KMS-11 (cell line): Measurements from ENCODE around the gene LIF.

Experiments
- H2AFZ ChIP-seq: fragments of 200-600 bp; sonication (generic); 2 replicates; pipeline ENCODE4 v1.6.1; 2016; ENCODE audit warnings: antibody characterized with exemption, mixed run types, low read depth
- H3K27ac ChIP-seq: fragments of 200-600 bp; sonication (generic); 2 replicates; pipeline ENCODE4 v1.6.1; 2016; ENCODE audit warnings: mild to moderate bottlenecking, mixed run types
- H3K27me3 ChIP-seq: fragments of 200-600 bp; sonication (generic); 2 replicates; pipeline ENCODE4 v1.6.1; 2017; ENCODE audit warnings: mild to moderate bottlenecking, low read depth, mixed run types, moderate library complexity; ENCODE audit not compliant: insufficient read depth
- H3K36me3 ChIP-seq: fragments of 200-600 bp; sonication (generic); 2 replicates; pipeline ENCODE4 v1.6.1; 2017; ENCODE audit warnings: mild to moderate bottlenecking, mixed run types; ENCODE audit not compliant: insufficient read depth
- H3K4me1 ChIP-seq: fragments of 200-600 bp; sonication (generic); 2 replicates; pipeline ENCODE4 v1.6.1; 2016; ENCODE audit warnings: mild to moderate bottlenecking, low read depth, mixed run types; ENCODE audit not compliant: poor library complexity, severe bottlenecking
- H3K4me2 ChIP-seq: fragments of 200-600 bp; sonication (generic); 2 replicates; pipeline ENCODE4 v1.7.0; 2016; ENCODE audit warnings: mild to moderate bottlenecking, mixed run types
- H3K4me3 ChIP-seq: fragments of 200-600 bp; sonication (generic); IDR thresholded peaks from 2 replicates; pipeline ENCODE4 v1.6.1; 2017; ENCODE audit warnings: low read depth, low read length, mixed read lengths; ENCODE audit not compliant: insufficient read depth
- H3K79me2 ChIP-seq: fragments of 200-600 bp; sonication (generic); 2 replicates; pipeline ENCODE4 v1.6.1; 2016; ENCODE audit warnings: low read depth, mixed run types; ENCODE audit not compliant: insufficient read depth
- H3K9ac ChIP-seq: fragments of 200-600 bp; sonication (generic); 2 replicates; pipeline ENCODE4 v1.6.1; 2016; ENCODE audit warnings: mild to moderate bottlenecking, mixed run types
- H4K20me1 ChIP-seq: fragments of 200-600 bp; sonication (generic); 2 replicates; pipeline ENCODE4 v1.6.1; 2016; ENCODE audit warnings: mild to moderate bottlenecking, mixed run types; ENCODE audit not compliant: insufficient read depth
- TF ChIP-seq, protein P1 (sequence below): fragments of 200-600 bp; sonication (generic); conservative IDR thresholded peaks from 2 replicates; pipeline ENCODE4 v1.6.1; 2017; ENCODE audit warnings: low read depth, mild to moderate bottlenecking, antibody characterized with exemption, low read length, moderate library complexity, mixed read lengths

Gene LIF

DNA sequence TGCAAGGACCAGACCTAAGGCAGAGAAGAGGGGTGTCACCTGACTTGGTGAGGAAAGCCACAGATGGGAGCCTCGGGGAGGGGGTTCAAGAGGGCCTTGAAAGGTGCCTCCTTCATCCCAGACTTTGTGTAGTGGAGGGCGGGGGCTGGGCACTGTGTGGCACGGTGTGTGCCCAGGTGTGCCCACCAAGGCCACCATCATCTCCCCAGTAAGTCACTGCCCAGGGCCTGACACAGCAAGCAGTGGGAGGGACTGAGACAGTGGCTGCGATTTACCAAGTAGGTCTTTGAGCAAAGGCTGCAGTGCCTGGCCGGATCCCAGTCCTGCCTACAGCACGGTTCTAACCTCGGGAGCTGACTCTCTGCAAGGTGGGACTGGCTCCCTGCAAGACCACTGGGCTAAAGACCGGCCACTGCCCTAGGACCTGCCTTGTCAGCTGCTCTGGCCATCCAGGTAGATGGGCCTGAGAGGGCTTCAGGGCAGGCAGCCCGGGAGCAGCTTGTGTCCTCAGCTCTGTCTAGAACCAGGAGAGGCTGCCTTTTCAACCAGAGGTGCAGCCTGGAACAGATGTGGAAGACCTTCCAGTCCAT lies 18.7 kb upstream of the LIF start:
- TF ChIP-seq, protein P1, sequence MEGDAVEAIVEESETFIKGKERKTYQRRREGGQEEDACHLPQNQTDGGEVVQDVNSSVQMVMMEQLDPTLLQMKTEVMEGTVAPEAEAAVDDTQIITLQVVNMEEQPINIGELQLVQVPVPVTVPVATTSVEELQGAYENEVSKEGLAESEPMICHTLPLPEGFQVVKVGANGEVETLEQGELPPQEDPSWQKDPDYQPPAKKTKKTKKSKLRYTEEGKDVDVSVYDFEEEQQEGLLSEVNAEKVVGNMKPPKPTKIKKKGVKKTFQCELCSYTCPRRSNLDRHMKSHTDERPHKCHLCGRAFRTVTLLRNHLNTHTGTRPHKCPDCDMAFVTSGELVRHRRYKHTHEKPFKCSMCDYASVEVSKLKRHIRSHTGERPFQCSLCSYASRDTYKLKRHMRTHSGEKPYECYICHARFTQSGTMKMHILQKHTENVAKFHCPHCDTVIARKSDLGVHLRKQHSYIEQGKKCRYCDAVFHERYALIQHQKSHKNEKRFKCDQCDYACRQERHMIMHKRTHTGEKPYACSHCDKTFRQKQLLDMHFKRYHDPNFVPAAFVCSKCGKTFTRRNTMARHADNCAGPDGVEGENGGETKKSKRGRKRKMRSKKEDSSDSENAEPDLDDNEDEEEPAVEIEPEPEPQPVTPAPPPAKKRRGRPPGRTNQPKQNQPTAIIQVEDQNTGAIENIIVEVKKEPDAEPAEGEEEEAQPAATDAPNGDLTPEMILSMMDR: no peak
- Histone ChIP-seq H3K9ac (peak overlapping the region; percentile 100), H3K27me3 (no peaks in the 10 kb centered on the region), H3K4me2 (peak overlapping the region; percentile 92), H3K4me1 (peaks cover 29% of the 10 kb centered on the region), H3K4me3 (no peak overlapping the region), H3K79me2 (peaks cover 7% of the 10 kb centered on the region; the same call in 1 of the 2 replicates), H3K36me3 (no peaks in the 10 kb centered on the region), H3K27ac (peak overlapping the region; percentile 99), H4K20me1 (no peaks in the 10 kb centered on the region), H2AFZ (peak overlapping the region; percentile 50; the same call in 1 of the 2 replicates)

DNA sequence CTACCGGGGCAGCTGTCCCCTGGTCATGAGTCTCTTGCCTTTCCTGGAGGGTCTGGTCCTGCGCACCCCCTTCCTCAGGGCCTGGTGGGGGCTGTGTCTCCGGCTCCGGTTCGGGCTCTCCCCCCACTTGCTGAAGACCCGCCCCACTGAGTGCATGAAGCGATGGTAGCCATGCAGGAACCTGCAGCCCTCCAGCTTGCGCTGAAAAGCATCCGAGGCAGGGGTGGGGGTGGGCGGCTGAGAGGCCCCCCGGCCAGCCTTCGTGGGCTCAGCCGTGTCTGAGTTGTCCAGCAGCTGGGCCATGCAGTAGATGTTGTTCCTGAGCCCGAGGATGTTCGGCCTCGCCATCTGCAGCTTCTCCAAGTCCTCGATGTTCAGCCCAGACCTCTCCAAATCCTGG lies 17.3 kb upstream of the LIF start:
- H3K4me3 ChIP-seq: no peak overlapping the region
- H3K36me3 ChIP-seq: no peaks in the 10 kb centered on the region
- H3K4me1 ChIP-seq: peaks cover 29% of the 10 kb centered on the region
- TF ChIP-seq, protein P1: no peak
- H3K27ac ChIP-seq: no peak overlapping the region
- no peak overlapping the region for H2AFZ ChIP-seq
- H3K79me2 ChIP-seq: peaks cover 7% of the 10 kb centered on the region; the same call in 1 of the 2 replicates
- H3K27me3 ChIP-seq: no peaks in the 10 kb centered on the region
- H3K4me2 ChIP-seq: no peak overlapping the region
- H3K9ac ChIP-seq: no peak overlapping the region; the same call in 1 of the 2 replicates
- H4K20me1 ChIP-seq: no peaks in the 10 kb centered on the region

DNA sequence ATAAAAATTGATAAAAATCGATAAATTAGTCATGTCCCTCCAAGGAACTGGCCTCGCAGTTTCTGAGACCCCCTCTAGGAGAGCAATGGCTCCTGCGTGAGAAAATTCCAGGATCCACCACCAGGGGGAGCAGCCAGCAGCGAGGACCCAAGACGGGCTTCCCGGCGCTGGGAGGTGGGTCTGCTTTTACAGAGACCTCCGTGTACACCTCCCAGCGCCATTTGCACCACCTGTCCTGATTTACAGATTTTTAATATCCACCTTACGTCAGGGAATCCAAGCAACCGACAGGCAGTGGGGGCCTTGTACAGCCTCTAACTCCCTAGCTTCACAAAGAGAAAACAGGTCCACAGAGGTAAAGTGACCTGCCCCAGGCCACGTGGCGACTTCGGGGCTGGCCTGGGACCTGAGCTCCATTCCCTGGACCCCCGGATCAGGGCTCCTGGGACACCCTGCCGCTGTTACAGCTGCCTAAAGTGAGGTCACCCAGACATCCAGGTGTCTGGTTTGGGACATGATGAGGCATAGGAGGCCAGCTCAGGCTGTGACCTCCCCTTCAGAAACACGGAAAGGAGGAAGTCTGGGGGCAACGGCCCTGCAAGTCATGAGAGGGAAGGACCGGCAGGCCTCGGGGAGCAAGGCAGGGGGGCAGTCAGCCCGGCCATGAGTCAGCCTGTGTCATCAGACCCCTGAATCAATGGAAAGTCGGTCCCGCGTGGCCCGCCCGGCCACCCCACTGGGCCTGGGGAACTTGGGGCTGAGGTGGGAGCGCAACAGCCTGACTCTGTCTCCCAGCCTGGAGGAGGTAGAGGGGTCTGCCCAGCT lies 16.6 kb upstream of the LIF start:
- Histone ChIP-seq H3K4me2 (peak overlapping the region; percentile 65), H3K79me2 (peaks cover 7% of the 10 kb centered on the region; the same call in 1 of the 2 replicates)

DNA sequence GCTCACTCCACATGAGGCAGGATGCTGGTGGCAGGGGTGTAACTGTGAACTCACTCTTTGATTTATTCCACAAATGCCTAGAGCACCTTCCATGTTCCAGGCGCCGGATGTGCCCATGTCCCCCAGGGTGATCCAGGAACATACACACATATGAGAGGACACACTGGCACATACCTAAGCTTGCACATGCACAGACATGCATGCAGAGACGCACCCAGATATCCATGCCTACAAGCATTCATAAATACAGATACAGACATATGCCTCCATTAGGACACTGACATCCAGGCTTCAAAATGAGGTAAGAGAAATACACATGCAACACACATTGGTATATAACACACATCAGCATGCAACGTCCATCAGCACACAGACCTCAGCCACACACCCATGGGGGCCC lies 15.6 kb upstream of the LIF start:
- no peaks in the 10 kb centered on the region for H4K20me1 ChIP-seq
- no peak overlapping the region for H3K4me2 ChIP-seq
- peaks cover 20% of the 10 kb centered on the region for H3K4me1 ChIP-seq
- H2AFZ ChIP-seq: no peak overlapping the region
- no peak overlapping the region for H3K27ac ChIP-seq
- no peak overlapping the region for H3K4me3 ChIP-seq
- H3K79me2 ChIP-seq: peaks cover 7% of the 10 kb centered on the region; the same call in 1 of the 2 replicates
- H3K36me3 ChIP-seq: no peaks in the 10 kb centered on the region
- TF ChIP-seq, protein P1: no peak
- no peak overlapping the region for H3K9ac ChIP-seq
- H3K27me3 ChIP-seq: no peaks in the 10 kb centered on the region

More for the DNA sequence above, 16.6 kb upstream of the LIF start:
- Histone ChIP-seq H4K20me1 (no peaks in the 10 kb centered on the region), H3K4me1 (peaks cover 29% of the 10 kb centered on the region), H3K27me3 (no peaks in the 10 kb centered on the region), H3K36me3 (no peaks in the 10 kb centered on the region), H2AFZ (peak overlapping the region; percentile 53), H3K9ac (peak overlapping the region; percentile 11; the same call in 1 of the 2 replicates), H3K4me3 (no peak overlapping the region), H3K27ac (no peak overlapping the region)
- TF ChIP-seq, protein P1: peak; percentile 99
